Effector CD4-positive, alpha-beta T cell (primary cell): ENCODE results near the gene ZDHHC21.

Source experiments
- DNase-seq: peaks from one replicate; pipeline ENCODE4 v3.0.0-alpha.2; 2020

Gene ZDHHC21

DNA sequence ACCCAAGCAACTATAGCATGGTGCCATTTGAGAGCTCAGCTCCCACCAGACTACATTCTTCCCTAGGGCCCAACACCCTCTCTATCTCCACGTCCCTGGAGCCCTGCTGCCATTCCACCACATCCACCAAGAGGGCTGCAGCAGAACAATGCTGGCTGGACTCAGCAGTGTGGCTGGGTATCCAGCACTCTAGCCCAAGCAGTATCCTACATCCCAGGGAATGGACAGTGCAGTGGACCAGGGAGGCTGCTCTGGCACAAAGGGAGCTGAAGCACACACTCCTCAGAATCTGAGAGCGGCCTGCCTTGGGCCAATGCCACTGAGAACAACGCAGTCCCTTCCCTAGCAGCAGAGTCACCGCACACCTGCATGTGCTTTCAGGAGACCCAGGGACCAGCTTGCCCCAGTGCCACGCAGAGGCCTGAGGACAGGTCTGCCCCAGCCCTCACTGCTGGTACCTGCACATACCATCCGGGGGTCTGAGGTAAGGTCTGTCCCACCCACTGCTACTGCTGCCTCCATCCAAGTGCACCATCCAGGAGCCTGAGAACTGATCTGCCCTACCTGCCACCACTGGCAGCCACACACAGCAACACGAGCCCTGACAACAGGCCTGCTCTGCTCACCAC is 95.9 kb downstream of the ZDHHC21 start:
- no peak for DNase-seq

DNA sequence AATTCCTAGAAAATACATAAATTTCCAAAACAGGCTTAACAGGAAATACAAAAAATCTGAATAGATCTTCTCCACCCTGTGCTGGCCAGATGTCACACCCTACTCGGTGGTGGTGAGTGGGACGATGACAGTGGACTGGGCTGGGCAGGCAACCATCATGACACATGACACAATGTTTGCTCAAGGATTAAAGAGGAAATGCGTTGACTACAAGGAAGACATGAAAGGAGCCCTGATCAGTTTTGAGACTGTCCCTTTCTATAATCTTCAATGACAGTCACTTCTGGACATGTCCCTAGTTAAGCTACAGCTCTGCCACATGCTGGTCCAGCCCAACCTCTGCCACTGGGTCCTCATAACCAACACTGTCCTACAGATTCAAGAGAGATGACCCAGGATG is 99.8 kb downstream of the ZDHHC21 start:
- DNase-seq, result no peak

DNA sequence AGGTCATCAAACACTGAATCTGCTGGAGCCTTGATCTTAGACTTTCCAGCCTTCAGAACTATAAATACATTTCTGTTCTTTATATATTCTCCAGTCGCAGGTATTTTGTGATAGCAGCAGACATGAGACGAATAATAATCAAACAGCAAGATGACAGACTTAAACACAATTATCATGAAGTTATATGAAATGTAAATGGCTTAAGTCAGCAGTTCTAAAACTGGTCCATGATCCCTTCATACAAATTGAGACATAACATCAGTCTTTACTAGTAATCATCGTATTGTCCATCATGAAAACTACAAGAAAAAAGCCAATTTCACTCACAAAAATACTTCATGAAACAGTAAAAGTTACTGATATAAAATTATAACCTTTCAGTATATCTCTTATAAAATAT is 101.8 kb downstream of the ZDHHC21 start:
- DNase-seq, result no peak

DNA sequence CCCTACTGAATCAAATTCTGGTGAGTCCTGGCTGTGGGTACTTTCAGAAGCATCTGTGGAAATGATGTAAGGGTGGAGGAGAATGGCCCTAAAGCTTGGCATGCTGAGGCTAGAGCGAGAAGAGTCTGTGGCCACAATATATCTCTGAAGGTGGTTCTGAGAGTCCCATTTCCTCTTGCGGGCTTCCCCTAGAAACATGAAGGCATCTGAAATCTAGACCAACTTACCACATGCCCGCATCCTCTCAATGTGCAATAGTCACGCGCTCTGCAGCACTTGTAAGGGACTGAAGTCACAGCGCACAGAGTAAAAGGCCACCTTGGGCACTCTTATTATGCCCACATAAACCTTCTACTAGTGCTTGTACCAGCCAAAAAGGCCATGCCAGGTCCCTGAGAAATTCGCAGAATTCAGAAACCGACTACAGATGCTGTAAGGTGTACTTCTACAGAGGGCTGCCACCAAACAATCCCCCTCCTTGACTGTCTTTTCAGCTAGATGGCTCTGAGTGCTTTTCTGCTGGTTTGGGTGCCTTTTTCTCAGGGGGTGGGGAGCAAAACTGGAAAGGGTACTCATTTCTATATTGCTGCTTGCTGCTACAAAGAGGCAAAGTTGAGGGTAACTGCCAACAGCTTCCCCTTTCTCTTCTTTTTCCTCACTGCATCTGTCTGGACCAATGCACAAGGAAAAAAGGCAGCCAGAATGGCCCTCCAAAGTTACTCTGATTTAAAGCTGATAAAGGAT is 107.3 kb downstream of the ZDHHC21 start:
- DNase-seq, result no peak

DNA sequence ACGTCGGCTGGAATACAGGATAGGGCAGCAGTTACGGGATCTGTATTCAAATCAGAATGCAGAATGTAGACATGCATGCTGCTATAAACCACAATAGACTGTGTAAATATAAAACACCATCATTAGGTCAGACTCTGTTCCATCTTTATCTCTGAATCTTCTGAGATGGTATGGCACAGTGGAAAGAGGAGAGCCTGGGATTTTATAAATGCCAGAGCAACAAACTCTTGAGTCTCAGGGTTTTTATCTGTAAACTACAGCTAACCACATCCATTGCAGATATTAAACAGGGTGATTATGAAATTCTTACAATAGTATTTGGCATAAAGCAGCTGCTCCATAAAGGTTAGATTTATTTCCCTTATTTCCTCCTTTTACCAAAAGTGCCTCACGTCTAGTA is 108.7 kb downstream of the ZDHHC21 start:
- no peak for DNase-seq

DNA sequence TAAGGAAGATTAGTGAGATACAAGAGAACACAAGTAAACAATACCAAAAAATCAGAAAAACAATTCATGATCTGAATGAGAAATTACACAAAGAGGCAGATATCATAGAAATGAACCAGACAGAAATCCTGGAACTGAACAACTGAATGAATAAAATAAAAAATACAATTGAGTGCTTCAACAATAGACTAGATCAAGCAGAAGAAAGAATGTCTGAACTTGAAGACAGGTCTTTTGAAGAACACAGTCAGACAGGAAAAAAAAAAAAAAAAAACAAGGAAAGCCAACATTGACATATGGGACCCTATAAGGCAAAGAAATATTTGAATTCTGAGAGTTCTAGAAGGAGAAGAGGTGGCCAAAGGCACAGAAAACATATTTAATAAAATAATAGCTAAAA is 115.2 kb downstream of the ZDHHC21 start:
- DNase-seq, result no peak

DNA sequence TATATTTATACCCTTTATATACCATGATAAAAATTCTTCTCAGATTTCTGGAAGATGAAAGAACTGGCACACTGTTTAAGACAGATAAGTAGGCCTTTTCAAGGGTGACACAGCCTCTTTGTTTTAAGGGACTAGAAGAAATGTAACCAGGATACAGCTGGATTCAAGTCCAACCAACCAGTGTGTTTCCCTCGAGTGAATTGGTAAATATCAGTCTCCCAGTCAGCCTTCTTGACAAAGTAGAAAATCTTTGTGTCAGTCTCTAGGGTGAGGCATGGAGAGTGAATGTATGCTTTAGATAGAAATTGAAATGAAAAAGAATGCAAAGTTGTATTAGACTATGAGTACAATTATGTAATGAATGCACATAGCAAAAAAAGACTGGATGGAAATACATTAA is 119.1 kb downstream of the ZDHHC21 start:
- no peak for DNase-seq

DNA sequence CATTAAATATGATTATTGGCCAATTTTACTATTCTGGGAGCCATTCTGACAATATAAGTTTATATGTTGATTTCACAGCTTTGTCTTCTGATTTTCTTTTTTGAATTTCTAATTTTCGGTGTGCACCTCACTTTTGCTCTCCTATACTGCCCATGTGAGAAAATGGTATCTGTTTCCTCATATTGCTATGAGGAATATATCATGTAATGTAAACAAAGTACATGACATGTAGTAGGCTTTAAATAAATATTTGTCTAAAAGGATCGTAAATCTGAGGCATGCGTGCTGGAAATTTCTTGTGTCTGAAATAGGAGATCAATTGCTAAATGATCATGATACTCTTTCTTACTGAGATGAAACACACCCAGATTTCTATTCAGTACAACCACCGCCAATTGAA is 119.9 kb downstream of the ZDHHC21 start:
- DNase-seq, result no peak

DNA sequence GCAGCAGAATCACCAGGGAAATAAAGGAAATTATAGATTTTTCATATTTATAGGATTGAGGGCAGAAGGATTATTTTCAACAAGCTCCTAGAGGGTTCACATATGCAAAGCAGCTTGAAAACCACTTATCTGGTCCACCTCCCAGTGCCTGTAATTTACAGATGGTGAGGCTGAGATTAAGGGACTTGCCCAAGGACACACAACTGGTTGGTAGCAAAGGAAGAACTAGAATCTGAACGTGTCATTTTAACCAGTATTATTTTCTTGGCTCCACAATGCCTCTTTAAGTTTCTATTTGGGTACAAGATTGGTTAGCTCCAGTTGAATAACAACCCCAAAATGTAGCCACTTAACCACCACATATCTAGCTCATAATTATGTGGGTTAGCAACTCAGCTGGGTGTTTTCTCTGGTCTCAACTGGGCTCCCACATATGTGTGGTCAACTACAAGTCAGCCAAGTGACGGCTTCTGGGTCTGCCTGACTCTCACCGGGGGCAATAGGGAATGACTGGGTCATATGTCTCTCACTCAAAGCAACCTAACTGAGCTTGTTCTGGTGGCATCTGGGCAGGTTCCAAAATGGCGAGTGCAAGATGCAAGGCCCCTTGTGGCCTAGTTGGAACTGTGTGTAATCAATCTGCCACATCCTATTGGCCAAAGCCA is 127.7 kb downstream of the ZDHHC21 start:
- DNase-seq, result no peak

DNA sequence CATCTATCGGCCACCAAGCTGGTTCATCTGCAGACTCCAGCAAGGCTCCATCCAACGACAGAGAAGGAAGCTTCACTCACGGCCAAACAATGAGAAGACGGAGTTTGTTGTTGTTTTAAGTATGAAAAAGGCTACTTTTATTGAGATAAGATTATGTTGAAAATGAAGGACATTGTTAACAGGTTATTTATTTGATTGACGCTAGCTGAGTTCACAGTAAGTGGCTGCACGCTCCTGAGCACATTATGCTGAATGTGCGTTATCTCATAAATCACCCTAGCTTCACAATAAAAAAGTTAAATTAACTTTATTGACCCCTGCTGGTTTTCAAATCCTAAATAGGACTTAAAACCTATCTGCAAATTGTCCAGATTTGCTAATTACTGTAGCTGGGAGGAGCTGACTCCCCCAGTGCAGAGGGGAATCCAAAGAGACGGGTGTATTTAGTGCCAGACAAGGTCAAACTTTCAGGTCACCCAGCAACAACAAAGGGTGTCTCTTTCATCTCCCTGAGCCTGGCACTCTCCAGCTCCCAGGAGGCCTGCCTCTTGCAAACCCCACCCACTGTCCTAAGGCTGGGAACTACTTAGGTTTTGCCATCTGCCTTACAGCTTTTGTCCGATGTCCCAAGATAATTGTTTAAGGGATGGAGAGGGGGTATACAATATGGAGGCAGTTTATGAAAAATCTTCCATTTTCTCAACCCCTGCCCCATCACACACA is 129.2 kb downstream of the ZDHHC21 start:
- DNase-seq, result no peak

DNA sequence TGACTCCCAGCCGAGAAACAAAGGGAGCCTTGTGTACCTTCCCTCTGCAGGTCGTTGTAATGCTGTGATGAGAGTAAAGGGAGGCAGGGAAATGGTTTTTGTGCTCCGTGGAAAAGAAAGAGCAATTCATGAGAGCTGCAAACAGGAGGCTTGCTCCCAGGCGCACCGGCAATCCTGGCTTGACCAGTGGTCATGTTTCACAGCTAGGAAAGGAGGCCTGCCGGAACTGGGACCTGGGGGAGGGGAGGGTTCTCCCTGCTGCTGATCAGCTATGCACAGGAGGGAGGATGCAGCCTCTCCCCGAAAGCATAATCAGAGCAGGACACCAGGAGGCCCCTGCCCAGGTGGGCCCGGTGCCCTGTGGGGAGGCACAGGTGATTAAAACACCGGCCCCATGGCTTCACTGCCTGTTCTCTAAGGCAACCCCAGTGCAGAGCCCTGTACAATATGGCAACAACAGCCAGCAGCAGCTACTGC is 131.3 kb downstream of the ZDHHC21 start:
- DNase-seq, result no peak
